ENCODE data around the gene SCYGR2.

SCYGR2 gene

DNA sequence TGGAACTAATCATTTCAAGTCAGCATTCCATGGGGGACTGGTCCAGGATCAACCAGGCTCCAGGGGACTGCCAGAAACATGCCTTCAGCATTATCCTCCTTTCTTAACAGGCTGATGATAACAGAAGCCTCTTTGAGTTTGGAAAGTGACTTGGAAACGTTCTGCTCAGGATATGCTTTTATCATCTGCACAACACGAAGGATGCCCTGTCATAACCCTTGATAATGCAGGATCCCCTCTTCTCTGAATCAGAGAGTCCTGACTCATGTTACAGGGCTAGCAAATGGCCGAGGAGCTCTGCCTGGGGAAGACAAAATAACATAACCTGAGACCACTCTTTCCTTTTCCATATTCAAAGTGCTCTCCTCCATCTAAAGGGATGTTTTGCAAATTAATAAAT, 9.2 kb downstream of the SCYGR2 start:
- DNase-seq (ENCODE audit: low spot score), result no peak
- ChIA-PET CTCF (interaction anchor here (0.6 kb wide), 1 partner anchor 277 kb away, joined by 3 read pairs; no protein-coding TSS in a partner anchor), POLR2A (ENCODE audit: low non-redundant PET) (no interaction called here)
- no peak for TF ChIP-seq CTCF (conservative IDR thresholded peaks at IDR 0.05; ENCODE audit: low read depth)
- H3K27ac ChIP-seq, result no peak overlapping the region

DNA sequence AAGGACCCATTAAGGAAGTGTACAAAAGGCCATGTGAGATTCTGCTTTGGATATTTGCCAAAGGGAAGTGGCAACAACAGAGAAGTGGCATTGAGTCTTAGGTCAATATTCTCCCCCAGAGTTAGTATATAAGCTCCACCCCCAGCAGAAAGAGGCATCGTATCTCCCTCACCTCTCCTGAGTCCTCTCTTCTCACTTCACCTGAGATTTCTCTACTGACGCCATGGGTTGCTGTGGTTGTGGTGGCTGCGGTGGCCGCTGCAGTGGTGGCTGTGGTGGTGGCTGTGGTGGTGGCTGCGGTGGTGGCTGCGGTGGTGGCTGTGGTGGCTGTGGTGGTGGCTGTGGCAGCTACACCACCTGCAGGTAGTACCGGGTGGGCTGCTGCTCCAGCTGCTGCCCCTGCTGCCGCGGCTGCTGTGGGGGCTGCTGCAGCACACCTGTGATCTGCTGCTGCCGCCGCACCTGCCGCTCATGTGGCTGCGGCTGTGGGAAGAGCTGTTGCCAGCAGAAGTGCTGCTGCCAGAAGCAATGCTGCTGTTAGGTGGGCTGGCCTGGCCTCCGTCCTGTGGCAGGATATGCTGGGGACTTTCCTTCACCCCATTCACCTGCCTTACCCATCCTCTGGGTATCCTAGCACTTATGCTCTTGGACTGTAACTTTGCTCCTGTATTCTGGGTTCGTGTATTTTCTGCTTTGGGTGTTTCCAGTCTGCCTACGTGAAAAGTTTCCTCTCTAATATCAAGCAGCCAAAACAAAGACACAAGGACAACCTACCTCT, 10.1 kb downstream of the SCYGR2 start:
- DNase-seq (ENCODE audit: low spot score), result no peak
- H3K27ac ChIP-seq, result no peak overlapping the region
- no peak for TF ChIP-seq CTCF (conservative IDR thresholded peaks at IDR 0.05; ENCODE audit: low read depth)
- ChIA-PET POLR2A (ENCODE audit: low non-redundant PET) (no interaction called here), CTCF (no interaction called here)

DNA sequence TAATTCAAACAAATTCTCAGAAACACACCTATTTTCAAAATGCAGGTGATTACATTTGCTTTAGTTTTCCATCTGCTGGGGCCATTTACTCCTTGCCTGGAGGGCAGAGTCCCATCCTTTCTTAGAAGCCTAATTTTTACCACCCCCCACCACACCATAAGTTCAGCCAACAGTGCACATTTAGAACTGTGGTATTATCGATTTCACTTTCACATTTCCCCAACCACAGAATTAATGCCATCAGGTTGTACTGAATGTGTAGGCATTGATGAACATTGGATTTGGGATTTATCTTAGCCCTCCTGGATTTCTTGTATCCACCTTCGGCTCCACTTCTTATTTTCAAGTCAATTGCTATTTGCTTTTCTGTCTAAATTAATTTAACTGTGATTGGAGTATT, 11.4 kb downstream of the SCYGR2 start:
- no peak for DNase-seq (ENCODE audit: low spot score)
- ChIA-PET POLR2A (ENCODE audit: low non-redundant PET) (no interaction called here), CTCF (no interaction called here)
- no peak for TF ChIP-seq CTCF (conservative IDR thresholded peaks at IDR 0.05; ENCODE audit: low read depth)
- no peak overlapping the region for H3K27ac ChIP-seq

DNA sequence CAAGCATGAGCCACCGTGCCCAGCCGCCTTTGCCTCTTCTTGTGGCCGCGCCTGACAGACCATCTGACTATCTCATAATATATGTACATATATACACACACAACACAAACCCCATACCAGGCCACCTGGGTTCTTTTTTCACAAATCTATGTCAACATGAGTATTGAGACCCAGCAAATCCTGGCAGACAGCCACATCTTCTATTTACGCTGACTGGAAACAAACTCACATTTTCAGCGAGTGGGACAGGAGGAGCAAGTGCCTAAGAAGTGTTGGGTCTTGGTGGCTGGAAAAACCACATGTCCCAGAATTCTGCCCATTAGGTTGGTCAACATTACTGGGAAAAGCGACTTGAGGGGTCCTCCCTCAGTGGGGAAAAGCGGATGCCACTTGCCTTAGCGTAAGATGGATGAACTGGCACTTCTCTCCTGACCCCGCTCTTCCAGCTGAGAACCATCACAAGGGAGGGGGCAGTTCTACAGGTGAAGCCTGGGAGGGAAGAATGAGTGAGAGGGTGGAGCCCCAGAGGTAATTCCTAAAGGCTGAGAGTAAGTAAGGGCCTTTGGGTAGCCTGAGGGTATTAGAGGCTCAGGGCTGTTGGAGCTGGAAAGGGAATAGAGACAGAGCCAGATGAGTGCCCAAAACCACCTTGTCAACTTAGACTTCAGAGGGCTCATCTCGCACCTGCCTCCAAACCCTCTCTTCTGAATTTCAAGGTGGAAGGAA, 14.0 kb downstream of the SCYGR2 start:
- H3K27ac ChIP-seq, result no peak overlapping the region
- ChIA-PET CTCF (no interaction called here), POLR2A (ENCODE audit: low non-redundant PET) (no interaction called here)
- no peak for TF ChIP-seq CTCF (conservative IDR thresholded peaks at IDR 0.05; ENCODE audit: low read depth)
- no peak for DNase-seq (ENCODE audit: low spot score)

DNA sequence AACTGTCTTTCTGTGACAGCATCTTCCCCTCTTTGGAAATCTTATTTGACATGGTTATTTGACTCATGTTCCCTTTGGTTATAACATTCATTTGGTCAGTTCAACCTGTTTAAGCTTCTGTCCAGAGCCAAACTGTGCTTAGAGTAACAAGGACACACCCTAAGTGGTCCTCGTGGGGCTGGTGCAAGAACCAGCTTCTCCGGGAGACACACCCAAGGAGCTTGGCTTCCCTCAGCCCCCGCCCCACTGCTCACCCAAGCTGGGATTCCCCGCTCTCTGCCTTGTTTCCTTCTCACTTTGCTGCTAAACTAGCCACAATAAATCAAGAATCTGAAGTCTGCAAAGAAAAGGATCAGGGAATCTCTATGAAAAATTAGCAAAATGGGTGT, 14.6 kb downstream of the SCYGR2 start:
- ChIA-PET CTCF (no interaction called here), POLR2A (ENCODE audit: low non-redundant PET) (no interaction called here)
- DNase-seq (ENCODE audit: low spot score), result no peak
- no peak for TF ChIP-seq CTCF (conservative IDR thresholded peaks at IDR 0.05; ENCODE audit: low read depth)
- no peak overlapping the region for H3K27ac ChIP-seq

DNA sequence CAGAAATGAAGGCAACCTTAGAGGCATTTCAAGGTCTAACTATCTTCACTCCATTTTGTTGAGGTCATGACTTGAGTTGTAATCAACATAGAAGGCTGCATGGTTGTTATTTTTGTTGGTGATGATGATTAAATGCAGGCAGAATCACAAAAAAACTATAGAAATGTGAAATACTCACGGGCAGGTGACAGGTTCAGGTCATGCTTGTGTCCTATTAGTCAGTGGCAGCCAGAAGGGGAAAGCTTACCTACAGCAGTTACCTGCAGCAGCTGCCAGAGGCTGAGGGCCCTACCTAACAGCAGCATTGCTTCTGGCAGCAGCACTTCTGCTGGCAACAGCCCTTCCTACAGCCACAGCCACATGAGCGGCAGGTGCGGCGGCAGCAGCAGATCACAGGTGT, 15.6 kb downstream of the SCYGR2 start:
- H3K27ac ChIP-seq, result no peak overlapping the region
- no peak for TF ChIP-seq CTCF (conservative IDR thresholded peaks at IDR 0.05; ENCODE audit: low read depth)
- POLR2A ChIA-PET (ENCODE audit: low non-redundant PET), result no interaction called here
- CTCF ChIA-PET, result no interaction called here
- no peak for DNase-seq (ENCODE audit: low spot score)
